HepG2 (cell line): Measurements from ENCODE around the gene GADD45GIP1. TPM values are rescaled to one million over a fixed set of nuclear protein-coding genes. Genes with fewer than 3 reads are reported as not detected.

Source experiments
- ARHGAP35 ChIP-seq: sonication (generic); formaldehyde crosslinking; IDR thresholded peaks from 2 replicates; pipeline ENCODE4 v1.9.0; 2022; ENCODE audit warnings: mild to moderate bottlenecking, inconsistent platforms, moderate library complexity, missing genetic modification reagents, borderline replicate concordance
- DZIP1 ChIP-seq: sonication (generic); formaldehyde crosslinking; IDR thresholded peaks from 2 replicates; pipeline ENCODE4 v1.5.0; 2020; ENCODE audit warnings: mild to moderate bottlenecking, missing genetic modification reagents
- IRF9 ChIP-seq: sonication (generic); formaldehyde crosslinking; IDR thresholded peaks from 2 replicates; pipeline ENCODE4 v1.8.0; 2022; ENCODE audit warnings: missing genetic modification reagents, mild to moderate bottlenecking, borderline replicate concordance
- MAF1 ChIP-seq: sonication (generic); formaldehyde crosslinking; IDR thresholded peaks from 2 replicates; pipeline ENCODE4 v1.5.0; 2020; ENCODE audit warnings: missing genetic modification reagents, borderline replicate concordance
- MTA1 ChIP-seq: sonication (generic); formaldehyde crosslinking; IDR thresholded peaks from 2 replicates; pipeline ENCODE4 v1.4.0; 2020; ENCODE audit warnings: missing genetic modification reagents, mild to moderate bottlenecking, borderline replicate concordance
- PPARG ChIP-seq: conservative IDR thresholded peaks from 2 replicates; pipeline ENCODE4 v1.6.1; 2016; ENCODE audit warnings: missing biosample characterization, missing genetic modification reagents
- PREB ChIP-seq: sonication (generic); formaldehyde crosslinking; IDR thresholded peaks from 2 replicates; pipeline ENCODE4 v1.4.0; 2020; ENCODE audit warnings: missing genetic modification reagents
- RXRA ChIP-seq: sonication (generic); formaldehyde crosslinking; IDR thresholded peaks from 2 replicates; pipeline ENCODE4 v1.5.1; 2020; ENCODE audit warnings: missing genetic modification reagents
- THYN1 ChIP-seq: sonication (generic); formaldehyde crosslinking; IDR thresholded peaks from 2 replicates; pipeline ENCODE4 v1.8.1; 2023; ENCODE audit warnings: low read depth, mild to moderate bottlenecking, moderate library complexity, missing genetic modification reagents, borderline replicate concordance
- TRIM24 ChIP-seq: sonication (generic); formaldehyde crosslinking; IDR thresholded peaks from 2 replicates; pipeline ENCODE4 v1.8.0; 2022; ENCODE audit warnings: mild to moderate bottlenecking, missing genetic modification reagents
- ZBTB46 ChIP-seq: sonication (generic); formaldehyde crosslinking; IDR thresholded peaks from 2 replicates; pipeline ENCODE4 v1.4.0; 2020; ENCODE audit warnings: mild to moderate bottlenecking, missing genetic modification reagents, borderline replicate concordance
- ZFX ChIP-seq: sonication (generic); formaldehyde crosslinking; IDR thresholded peaks from 2 replicates; pipeline ENCODE4 v1.4.0; 2020; ENCODE audit warnings: mild to moderate bottlenecking, low read depth, missing genetic modification reagents, moderate library complexity
- ZNF160 ChIP-seq: sonication (generic); formaldehyde crosslinking; IDR thresholded peaks from 2 replicates; pipeline ENCODE4 v1.8.0; 2022; ENCODE audit warnings: mild to moderate bottlenecking, inconsistent platforms, missing genetic modification reagents
- ZNF232 ChIP-seq: sonication (generic); formaldehyde crosslinking; IDR thresholded peaks from 2 replicates; pipeline ENCODE4 v1.4.0; 2020; ENCODE audit warnings: missing genetic modification reagents, borderline replicate concordance
- ZNF382 ChIP-seq: sonication (generic); formaldehyde crosslinking; IDR thresholded peaks from 2 replicates; pipeline ENCODE4 v1.5.0; 2020; ENCODE audit warnings: missing genetic modification reagents, mild to moderate bottlenecking, borderline replicate concordance
- ZNF431 ChIP-seq: sonication (generic); formaldehyde crosslinking; IDR thresholded peaks from 2 replicates; pipeline ENCODE4 v1.9.0; 2022; ENCODE audit warnings: missing genetic modification reagents, low read depth, mild to moderate bottlenecking, borderline replicate concordance
- ZNF644 ChIP-seq: IDR thresholded peaks from 2 replicates; pipeline ENCODE4 v1.6.1; 2016; ENCODE audit warnings: low read depth
- ZNF780A ChIP-seq: sonication (generic); formaldehyde crosslinking; IDR thresholded peaks from 2 replicates; pipeline ENCODE4 v1.8.0; 2022; ENCODE audit warnings: mild to moderate bottlenecking, missing genetic modification reagents, moderate library complexity
- ZNF839 ChIP-seq: sonication (generic); formaldehyde crosslinking; IDR thresholded peaks from 2 replicates; pipeline ENCODE4 v1.4.0; 2020; ENCODE audit warnings: missing genetic modification reagents, mild to moderate bottlenecking, borderline replicate concordance
- ZSCAN20 ChIP-seq: sonication (generic); formaldehyde crosslinking; IDR thresholded peaks from 2 replicates; pipeline ENCODE4 v1.4.0; 2020; ENCODE audit warnings: missing genetic modification reagents, mild to moderate bottlenecking, borderline replicate concordance
- polyA plus RNA-seq, 8 experiments: library from polyadenylated mRNA; depleted of rRNA in 3 of 8; stranded (reverse) in 7 of 8; unstranded in 1 of 8; fragments of >200 nt; fragmentation: Illumina TruSeq in 4 of 8; extraction: Trizol in 4 of 8; gene quantifications; 2 replicates each; pipeline versions ENCODE4 v1.2.1 to v1.2.3, GENCODE V29; 2011 to 2016; ENCODE audit warnings: low read depth in 4 of 8, missing spikeins in 1 of 8, mixed read lengths in 1 of 8; ENCODE audit not compliant: insufficient read depth in 1 of 8
- total RNA-seq, 5 experiments: library from RNA; depleted of rRNA; stranded (reverse); fragments of >200 nt; fragmentation: Illumina TruSeq; extraction: Trizol; gene quantifications; 2 replicates each; pipeline ENCODE4 v1.2.3, GENCODE V29; 2016; ENCODE audit warnings: low read depth in 1 of 5

GADD45GIP1 gene
- total and polyA plus RNA-seq, 2 of the 13 experiments (the other 11 are each of a cell fraction or from before 2014, with no cell fraction given): 24.6 to 30.7 TPM

GRCh38 chr19:12933287-12934072 is 23.5 kb downstream of the GADD45GIP1 start, which contains the start of gene FARSA (continued):
- TF ChIP-seq ZBTB46 (CRISPR knock-in tag) (no peak), ZNF232 (CRISPR knock-in tag) (no peak), ZNF780A (CRISPR knock-in tag) (no peak; the same call in 1 of the 2 replicates), ZNF839 (CRISPR knock-in tag) (peak; percentile 84; the same call in 1 of the 2 replicates), THYN1 (no peak), TRIM24 (CRISPR knock-in tag) (no peak), DZIP1 (CRISPR knock-in tag) (0 out of 2 replicates have a peak, but pooled peaks have one; percentile 69), ZSCAN20 (CRISPR knock-in tag) (no peak), ZNF644 (peak; percentile 57; the same call in 1 of the 2 replicates), ZNF431 (CRISPR knock-in tag) (peak; percentile 87; the same call in 1 of the 2 replicates), MTA1 (CRISPR knock-in tag) (no peak; the same call in 1 of the 2 replicates), PREB (CRISPR knock-in tag) (no peak), ZNF382 (CRISPR knock-in tag) (no peak), IRF9 (CRISPR knock-in tag) (peak; percentile 73; the same call in 1 of the 2 replicates), MAF1 (no peak), RXRA (CRISPR knock-in tag) (no peak), ZFX (CRISPR knock-in tag) (peak; percentile 96), ARHGAP35 (no peak; the same call in 1 of the 2 replicates), PPARG (CRISPR knock-in tag) (peak; percentile 64), ZNF160 (CRISPR knock-in tag) (no peak)
